Hindlimb muscle (tissue), 1 donor: ENCODE results near the gene KLRC3. TPM values are rescaled to one million over a fixed set of nuclear protein-coding genes. Genes with fewer than 3 reads are reported as not detected.
"Not testable (repeated sequence)": the region's sequence is repeated elsewhere in the genome, so short reads cannot be mapped to it uniquely, and the experiment has no call there.

Experiments used
- DNase-seq: peaks from one replicate; pipeline ENCODE4 v3.0.0-alpha.2; 2013
- polyA plus RNA-seq: library from polyadenylated mRNA; unstranded; fragments of 120-200 nt; gene quantifications from one replicate; pipeline ENCODE4 v1.2.1, GENCODE V29; 2013; ENCODE audit not compliant: insufficient read length

The KLRC3 gene
- polyA plus RNA-seq, result not detected

GRCh38 chr12:10420334-10420733 lies at the start of gene KLRC3:
Gene KLRC3 (minus strand): TSS chr12:10420595. CDS start chr12:10420550, 45 bp downstream.
- not testable (repeated sequence) for DNase-seq

DNA sequence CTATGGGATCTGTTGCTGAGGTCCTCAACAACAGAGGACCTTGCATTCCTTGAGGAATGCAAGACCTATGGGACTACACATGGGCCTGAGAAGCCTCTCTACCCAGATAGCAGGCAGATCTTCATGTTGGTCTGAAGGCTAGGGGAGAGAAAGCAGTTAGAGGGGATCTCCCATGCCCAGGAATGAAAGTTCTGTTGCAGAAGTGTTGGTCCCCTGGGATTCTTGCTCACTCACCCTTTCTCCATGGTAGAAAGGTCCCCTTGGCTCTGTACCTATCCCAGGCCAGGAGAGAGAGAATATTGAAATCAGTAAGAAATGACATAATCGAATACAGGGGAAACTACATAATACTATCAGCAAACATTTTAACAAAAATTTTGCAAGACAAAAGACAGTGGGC lies 49.3 kb upstream of the KLRC3 start:
- DNase-seq, result no peak

DNA sequence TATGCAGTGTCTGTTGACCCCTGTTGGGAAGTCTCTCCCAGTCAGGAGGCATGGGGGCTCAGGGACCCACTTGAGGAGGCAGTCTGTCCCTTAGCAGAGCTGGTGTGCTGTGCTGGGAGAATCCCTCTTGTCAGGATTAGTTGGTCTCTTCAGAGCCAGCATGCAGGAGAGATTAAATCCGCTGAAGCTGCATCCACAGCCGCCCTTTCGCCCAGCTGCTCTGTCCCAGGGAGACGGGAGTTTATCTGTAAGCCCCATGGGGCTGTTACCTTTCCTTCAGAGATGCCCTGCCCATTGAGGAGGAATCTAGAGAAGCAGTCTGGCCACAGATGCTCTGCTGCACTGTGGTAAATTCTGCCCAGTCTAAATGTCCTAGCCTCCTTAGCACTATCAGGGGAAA lies 45.9 kb upstream of the KLRC3 start:
- DNase-seq, result no peak

DNA sequence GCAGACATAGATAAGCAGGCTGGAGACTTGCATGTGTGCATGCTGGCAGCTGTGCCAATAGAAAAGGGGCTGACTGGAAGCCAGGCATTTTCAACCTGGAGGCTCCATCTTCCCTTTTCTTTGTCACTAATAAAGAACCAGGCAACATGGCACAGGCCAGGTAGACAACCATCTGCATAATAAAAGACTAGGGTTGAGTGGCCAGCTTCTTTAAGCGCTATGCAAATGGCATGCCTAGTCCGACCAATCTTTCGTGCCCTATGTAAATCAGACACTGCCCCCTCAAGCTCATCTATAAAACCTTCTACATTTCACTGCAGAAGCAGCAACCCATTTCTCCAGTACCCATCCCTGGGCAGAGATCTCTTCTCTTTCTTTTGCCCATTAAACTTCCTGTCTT lies 37.4 kb upstream of the KLRC3 start:
- no peak for DNase-seq

- DNase-seq, result no peak
Measured at GRCh38 chr12:10456856-10457255, 36.5 kb upstream of the KLRC3 start.

GRCh38 chr12:10455766-10456165 lies 35.4 kb upstream of the KLRC3 start:
- DNase-seq, result no peak

- no peak for DNase-seq
Measured at GRCh38 chr12:10454531-10454930, 34.1 kb upstream of the KLRC3 start.

- no peak for DNase-seq
Measured at GRCh38 chr12:10453156-10453555, 32.8 kb upstream of the KLRC3 start, which contains the start of gene KLRC1. Gene KLRC1 (minus strand): TSS chr12:10453377. CDS start chr12:10451156, 2,221 bp downstream.

- no peak for DNase-seq
Measured at GRCh38 chr12:10448236-10448635, 27.8 kb upstream of the KLRC3 start.

GRCh38 chr12:10446052-10446451 lies 25.7 kb upstream of the KLRC3 start:
- DNase-seq, result not testable (repeated sequence)

DNA sequence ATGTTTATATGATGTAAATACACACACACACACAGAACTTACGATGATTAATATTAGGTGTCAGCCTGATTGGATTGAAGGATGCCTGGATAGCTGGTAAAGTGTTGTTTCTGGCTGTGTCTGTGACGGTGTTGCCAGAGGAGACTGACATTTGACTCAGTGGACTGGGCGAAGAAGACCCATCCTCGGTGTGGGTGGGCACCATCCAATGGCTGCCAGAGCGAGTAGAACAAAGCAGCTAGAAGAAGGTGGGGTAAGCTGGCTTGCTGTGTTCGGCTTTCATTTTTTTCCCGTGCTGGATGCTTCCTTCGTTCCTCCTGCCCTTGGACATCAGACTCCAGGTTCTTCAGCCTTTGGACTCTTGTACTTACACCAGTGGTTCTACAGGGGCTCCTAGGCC lies 20.7 kb upstream of the KLRC3 start:
- not testable (repeated sequence) for DNase-seq

DNA sequence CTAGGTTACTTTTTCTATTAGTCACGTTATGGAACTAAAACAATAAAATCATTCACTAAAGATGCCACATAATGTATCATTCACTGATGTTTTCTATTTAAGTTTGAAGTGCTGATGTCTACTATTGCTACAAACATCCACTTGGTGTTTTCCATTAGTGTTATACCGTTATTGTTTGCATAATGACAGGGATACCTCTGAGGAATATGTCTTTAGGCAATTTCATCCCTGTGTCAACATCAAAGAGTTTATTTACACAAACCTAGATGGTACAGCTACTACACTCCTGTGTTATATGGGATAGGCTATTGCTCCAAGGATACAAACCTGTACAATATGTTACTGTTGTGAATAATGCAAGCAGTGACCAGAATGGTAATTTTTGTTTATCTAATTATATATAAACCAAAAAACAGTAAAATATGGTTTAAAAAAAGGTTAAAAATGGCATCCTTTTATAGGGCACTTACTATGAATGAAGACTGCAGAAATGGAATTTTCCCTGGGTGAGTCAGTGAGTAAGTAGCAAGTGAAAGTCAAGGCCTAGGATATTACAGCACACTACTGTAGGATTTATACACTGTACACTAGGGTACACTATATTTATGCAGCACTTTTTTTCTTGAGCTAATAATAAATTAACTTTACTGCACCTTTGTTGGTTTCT lies 19.3 kb upstream of the KLRC3 start:
- not testable (repeated sequence) for DNase-seq

- DNase-seq, result not testable (repeated sequence)
Measured at GRCh38 chr12:10437601-10438000, 17.2 kb upstream of the KLRC3 start.

DNA sequence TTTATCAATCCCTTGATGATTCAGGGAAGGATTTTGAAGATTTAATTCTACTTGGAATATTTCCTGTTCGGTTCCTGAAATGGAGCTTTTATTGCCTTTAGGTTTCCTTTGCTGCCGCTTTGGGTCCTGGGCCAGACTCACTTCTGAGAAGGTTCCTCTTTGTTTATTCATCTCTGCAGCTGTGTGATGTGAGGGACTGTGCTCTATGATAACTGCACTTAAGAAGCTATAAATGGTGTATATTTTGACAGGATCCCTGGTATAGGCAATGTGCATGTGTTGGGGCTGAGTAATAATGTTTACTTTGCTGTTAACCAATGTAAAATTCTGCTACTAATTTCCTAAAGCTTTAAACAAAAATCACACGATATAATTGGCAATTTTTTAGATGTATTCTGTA lies 15.4 kb upstream of the KLRC3 start, which contains the start of gene KLRC2:
Gene KLRC2, minus strand, starts transcription at position 195 of the 400 bp plus-strand sequence. Its CDS starts 24 bp downstream, at position 171.
- DNase-seq, result not testable (repeated sequence)

- not testable (repeated sequence) for DNase-seq
Measured at GRCh38 chr12:10430623-10431022, 10.2 kb upstream of the KLRC3 start.

DNA sequence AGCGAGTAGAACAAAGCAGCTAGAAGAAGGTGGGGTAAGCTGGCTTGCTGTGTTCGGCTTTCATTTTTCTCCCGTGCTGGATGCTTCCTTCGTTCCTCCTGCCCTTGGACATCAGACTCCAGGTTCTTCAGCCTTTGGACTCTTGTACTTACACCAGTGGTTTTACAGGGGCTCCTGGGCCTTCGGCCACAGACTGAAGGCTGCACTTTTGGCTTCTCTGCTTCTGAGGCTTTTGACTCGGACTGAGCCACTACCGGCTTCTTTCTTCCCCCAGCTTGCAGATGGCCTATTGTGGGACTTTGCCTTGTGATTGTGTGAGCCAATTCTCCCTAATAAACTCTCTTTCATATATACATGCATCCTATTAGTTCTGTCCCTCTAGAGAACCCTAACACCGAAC lies 5.5 kb upstream of the KLRC3 start:
- DNase-seq, result not testable (repeated sequence)

GRCh38 chr12:10424260-10424899 lies 4.0 kb upstream of the KLRC3 start:
- not testable (repeated sequence) for DNase-seq

DNA sequence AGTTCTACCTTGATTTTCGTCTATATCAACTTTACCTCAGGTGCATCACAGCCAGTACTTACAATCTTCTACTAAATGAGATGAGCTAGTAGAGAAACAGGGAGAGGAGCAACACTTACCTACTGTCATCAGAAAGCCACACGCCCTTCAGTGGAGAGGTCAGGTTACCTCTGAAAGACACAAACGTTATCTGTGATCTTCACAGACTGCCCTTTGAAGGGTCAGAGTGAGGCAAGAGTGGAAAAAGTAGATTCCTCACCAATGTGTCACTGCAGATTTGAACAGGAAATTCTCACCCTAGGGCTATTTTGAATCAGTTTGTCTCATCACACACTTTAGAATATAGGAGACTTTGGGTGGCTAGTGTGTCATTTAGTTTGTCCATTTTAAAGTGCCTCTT lies 1.8 kb upstream of the KLRC3 start:
- not testable (repeated sequence) for DNase-seq

DNA sequence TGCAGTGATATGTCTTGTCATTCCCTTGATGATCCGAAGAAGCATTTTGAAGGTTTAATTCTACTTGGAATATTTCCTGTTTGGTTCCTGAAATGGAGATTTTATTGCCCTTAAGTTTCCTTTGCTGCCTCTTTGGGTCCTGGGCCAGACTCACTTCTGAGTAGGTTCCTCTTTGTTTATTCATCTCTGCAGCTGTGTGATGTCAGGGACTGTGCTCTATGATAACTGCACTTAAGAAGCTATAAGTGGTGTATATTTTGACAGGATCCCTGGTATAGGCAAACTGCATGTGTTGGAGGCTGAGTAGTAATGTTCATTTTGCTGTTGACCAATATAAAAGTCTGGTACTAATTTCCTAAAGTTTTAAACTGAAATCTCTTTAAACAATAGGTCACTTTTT lies 11.0 kb downstream of the KLRC3 start, which contains the start of gene KLRC4:
Gene KLRC4, minus strand, starts transcription at position 366 of the 400 bp plus-strand sequence. Its CDS starts 182 bp downstream, at position 184.
- DNase-seq, result no peak

DNA sequence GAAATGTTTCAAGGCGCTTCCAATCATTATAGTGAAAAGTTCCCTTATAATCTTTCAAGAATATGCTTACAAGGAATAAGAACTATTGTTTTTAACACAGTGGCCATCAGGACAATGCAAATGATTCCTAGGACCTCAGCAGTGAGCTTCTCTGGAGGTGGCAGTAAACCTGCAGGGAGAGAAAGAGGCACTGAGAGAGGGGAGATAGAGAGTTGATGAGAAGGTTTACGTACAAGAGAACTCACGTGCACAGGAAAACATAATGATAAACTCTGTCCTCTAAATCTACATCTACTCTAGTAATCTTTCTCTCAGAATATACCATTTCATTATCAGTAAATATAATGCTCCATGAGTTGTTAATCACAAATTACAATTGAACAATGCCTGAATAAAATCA lies 11.6 kb downstream of the KLRC3 start:
- DNase-seq, result no peak

DNA sequence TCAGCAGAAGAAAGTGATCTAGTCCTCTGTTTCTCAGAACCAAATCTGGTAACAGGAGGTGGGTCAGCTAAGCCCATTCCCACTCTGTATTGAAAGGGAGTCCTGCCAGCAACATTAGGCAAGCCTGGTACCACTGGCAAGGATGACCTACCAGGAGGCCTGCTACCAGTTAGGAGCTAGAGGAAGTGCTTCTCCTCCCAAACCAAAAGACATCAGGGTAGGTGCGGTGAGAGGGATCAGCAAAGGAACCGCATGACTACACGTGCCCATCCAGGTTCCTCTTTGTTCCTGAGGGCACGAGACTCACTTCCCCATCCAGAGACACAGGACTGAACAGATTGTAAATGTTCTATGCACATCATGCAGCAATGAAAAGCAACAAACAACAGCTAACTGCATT lies 13.7 kb downstream of the KLRC3 start:
- DNase-seq, result peak; percentile 21

DNA sequence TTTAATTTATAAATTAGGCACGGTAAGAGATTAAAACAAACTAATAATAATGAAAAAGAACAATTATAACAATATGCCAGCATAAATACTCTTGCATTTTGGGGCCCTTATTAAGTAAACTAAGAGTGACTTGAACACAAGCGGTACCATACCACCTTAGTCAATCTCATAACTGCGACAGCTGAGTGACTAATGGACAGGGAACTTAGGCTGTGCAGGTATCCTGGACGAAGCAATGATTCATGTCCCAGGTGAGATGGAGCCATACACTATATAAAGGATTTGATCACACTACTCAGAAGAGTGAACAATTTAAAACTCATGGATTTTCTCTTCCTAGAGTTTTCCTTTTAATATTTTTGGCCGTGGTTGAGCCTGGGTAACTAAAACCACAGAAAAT lies 15.1 kb downstream of the KLRC3 start:
- DNase-seq, result no peak

GRCh38 chr12:10404798-10405197 lies 15.6 kb downstream of the KLRC3 start:
- DNase-seq, result no peak

- DNase-seq, result no peak
Measured at GRCh38 chr12:10400829-10401228, 19.6 kb downstream of the KLRC3 start.
